OCI-LY1 (cell line): ENCODE data around the gene LIMK2.

ENCODE experiments used
- CTCF ChIP-seq: fragments of 200-600 bp; sonication (generic), shearing (Covaris generic); IDR thresholded peaks from 2 replicates; pipeline ENCODE4 v1.5.1; 2017; ENCODE audit warnings: mild to moderate bottlenecking, antibody characterized with exemption, low read length, moderate library complexity, mixed read lengths
- EZH2 ChIP-seq: fragments of 200-600 bp; sonication (generic), shearing (Covaris generic); IDR thresholded peaks from 2 replicates; pipeline ENCODE4 v1.8.0; 2017; ENCODE audit warnings: borderline replicate concordance, mixed run types, mild to moderate bottlenecking, antibody characterized with exemption, low read length, moderate library complexity, mixed read lengths

GRCh38 chr22:31291481-31292235 lies 79.6 kb downstream of the LIMK2 start:
- TF ChIP-seq CTCF (no peak), EZH2 (no peak)
